OCI-LY7 (cell line): ENCODE results near the gene FOXR1. TPM values are rescaled to one million over a fixed set of nuclear protein-coding genes. Genes with fewer than 3 reads are reported as not detected.
"Not testable (repeated sequence)": the region's sequence is repeated elsewhere in the genome, so short reads cannot be mapped to it uniquely, and the experiment has no call there.

Experiments
- BruUV-seq: library from RNA; stranded (reverse); fragments of 400-500 nt; replicated peaks from 2 replicates; lab custom pipeline; 2021; lab: Mats Ljungman, UMichigan
- CTCF ChIA-PET: fragments of 300-600 bp; sonication (Branson Sonifier 250); formaldehyde crosslinking; loops from one replicate; lab custom pipeline; 2022; ENCODE audit warnings: antibody characterized with exemption; ENCODE audit not compliant: unreplicated experiment; lab: Charles Lee
- POLR2A ChIA-PET: fragments of 300-600 bp; sonication (Branson Sonifier 250); formaldehyde crosslinking; loops from one replicate; lab custom pipeline; 2022; ENCODE audit warnings: antibody characterized with exemption; lab: Charles Lee
- DNase-seq: peaks from one replicate; pipeline ENCODE4 v3.0.0-alpha.2; 2015; ENCODE audit warnings: low spot score
- H2AFZ ChIP-seq: fragments of 200-600 bp; sonication (generic), shearing (Covaris generic); 2 replicates; pipeline ENCODE4 v1.6.1; 2014; ENCODE audit warnings: mild to moderate bottlenecking, antibody characterized with exemption, low read length, moderate library complexity
- H3K27ac ChIP-seq: fragments of 200-600 bp; sonication (generic); 2 replicates; pipeline ENCODE4 v1.5.1; 2014; ENCODE audit warnings: mixed run types, low read depth, mild to moderate bottlenecking, moderate library complexity, low read length, inconsistent platforms; ENCODE audit not compliant: poor library complexity, severe bottlenecking
- H3K36me3 ChIP-seq: fragments of 200-600 bp; sonication (generic); 2 replicates; pipeline ENCODE4 v1.6.1; 2014; ENCODE audit warnings: mild to moderate bottlenecking, antibody characterized with exemption, low read length, moderate library complexity, mixed read lengths; ENCODE audit not compliant: insufficient read depth
- H3K4me1 ChIP-seq: fragments of 200-600 bp; sonication (generic); 2 replicates; pipeline ENCODE4 v1.5.1; 2014; ENCODE audit warnings: mild to moderate bottlenecking, low read length; ENCODE audit not compliant: insufficient read depth, poor library complexity, severe bottlenecking
- H3K4me2 ChIP-seq: fragments of 200-600 bp; sonication (generic); 2 replicates; pipeline ENCODE4 v1.6.1; 2014; ENCODE audit warnings: mild to moderate bottlenecking, low read length
- H3K4me3 ChIP-seq: fragments of 200-600 bp; sonication (generic); 2 replicates; pipeline ENCODE4 v1.5.1; 2014; ENCODE audit warnings: mild to moderate bottlenecking, low read depth, low read length; ENCODE audit not compliant: poor library complexity, severe bottlenecking
- H3K79me2 ChIP-seq: fragments of 200-600 bp; sonication (generic); 2 replicates; pipeline ENCODE4 v1.6.1; 2016; ENCODE audit warnings: low read depth, mild to moderate bottlenecking, low read length, moderate library complexity, mixed read lengths; ENCODE audit not compliant: insufficient read depth
- H3K9me2 ChIP-seq: fragments of 200-600 bp; sonication (generic); 2 replicates; pipeline ENCODE4 v1.6.1; 2016; ENCODE audit warnings: mild to moderate bottlenecking, low read length, mixed read lengths; ENCODE audit not compliant: insufficient read depth
- H3K9me3 ChIP-seq: fragments of 200-600 bp; sonication (generic); 2 replicates; pipeline ENCODE4 v1.6.1; 2014; ENCODE audit warnings: mild to moderate bottlenecking, mixed run types, low read length, mixed read lengths
- H4K20me1 ChIP-seq: fragments of 200-600 bp; sonication (generic); 2 replicates; pipeline ENCODE4 v1.6.1; 2014; ENCODE audit warnings: mild to moderate bottlenecking, antibody characterized with exemption, low read length, moderate library complexity, mixed read lengths; ENCODE audit not compliant: insufficient read depth
- EZH2phosphoT487 ChIP-seq: fragments of 200-600 bp; sonication (generic); IDR thresholded peaks from 2 replicates; pipeline ENCODE4 v1.6.1; 2018; ENCODE audit warnings: low read depth, borderline replicate concordance, mild to moderate bottlenecking, mixed run types, antibody characterized with exemption, low read length, moderate library complexity, mixed read lengths
- intact Hi-C: fragments of 100-400 bp; cut with micrococcal nuclease; formaldehyde crosslinking; loops from one replicate; pipeline ENCODE4 v1.10.0; 2022; ENCODE audit not compliant: unreplicated experiment
- total RNA-seq, 2 experiments: library from RNA; depleted of rRNA in 1 of 2; stranded (reverse); fragments of >200 nt in 1 of 2; shearing (Covaris generic) in 1 of 2; gene quantifications; 2 replicates each; pipeline ENCODE4 v1.2.3, GENCODE V29; 2014 to 2022
- TF ChIP-seq, protein P1 (sequence below): fragments of 200-600 bp; sonication (generic); conservative IDR thresholded peaks from 2 replicates; pipeline ENCODE4 v1.5.1; 2014; ENCODE audit warnings: mild to moderate bottlenecking, antibody characterized with exemption, low read length, moderate library complexity, mixed read lengths

FOXR1 gene
- total RNA-seq, 2 experiments from 2014 or later: not detected

GRCh38 chr11:118958577-118958976 is 13.0 kb upstream of the FOXR1 start:
- ChIA-PET CTCF (no interaction called here), POLR2A (no interaction called here)
- TF ChIP-seq EZH2phosphoT487: no peak
- TF ChIP-seq, protein P1, sequence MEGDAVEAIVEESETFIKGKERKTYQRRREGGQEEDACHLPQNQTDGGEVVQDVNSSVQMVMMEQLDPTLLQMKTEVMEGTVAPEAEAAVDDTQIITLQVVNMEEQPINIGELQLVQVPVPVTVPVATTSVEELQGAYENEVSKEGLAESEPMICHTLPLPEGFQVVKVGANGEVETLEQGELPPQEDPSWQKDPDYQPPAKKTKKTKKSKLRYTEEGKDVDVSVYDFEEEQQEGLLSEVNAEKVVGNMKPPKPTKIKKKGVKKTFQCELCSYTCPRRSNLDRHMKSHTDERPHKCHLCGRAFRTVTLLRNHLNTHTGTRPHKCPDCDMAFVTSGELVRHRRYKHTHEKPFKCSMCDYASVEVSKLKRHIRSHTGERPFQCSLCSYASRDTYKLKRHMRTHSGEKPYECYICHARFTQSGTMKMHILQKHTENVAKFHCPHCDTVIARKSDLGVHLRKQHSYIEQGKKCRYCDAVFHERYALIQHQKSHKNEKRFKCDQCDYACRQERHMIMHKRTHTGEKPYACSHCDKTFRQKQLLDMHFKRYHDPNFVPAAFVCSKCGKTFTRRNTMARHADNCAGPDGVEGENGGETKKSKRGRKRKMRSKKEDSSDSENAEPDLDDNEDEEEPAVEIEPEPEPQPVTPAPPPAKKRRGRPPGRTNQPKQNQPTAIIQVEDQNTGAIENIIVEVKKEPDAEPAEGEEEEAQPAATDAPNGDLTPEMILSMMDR: no peak

DNA sequence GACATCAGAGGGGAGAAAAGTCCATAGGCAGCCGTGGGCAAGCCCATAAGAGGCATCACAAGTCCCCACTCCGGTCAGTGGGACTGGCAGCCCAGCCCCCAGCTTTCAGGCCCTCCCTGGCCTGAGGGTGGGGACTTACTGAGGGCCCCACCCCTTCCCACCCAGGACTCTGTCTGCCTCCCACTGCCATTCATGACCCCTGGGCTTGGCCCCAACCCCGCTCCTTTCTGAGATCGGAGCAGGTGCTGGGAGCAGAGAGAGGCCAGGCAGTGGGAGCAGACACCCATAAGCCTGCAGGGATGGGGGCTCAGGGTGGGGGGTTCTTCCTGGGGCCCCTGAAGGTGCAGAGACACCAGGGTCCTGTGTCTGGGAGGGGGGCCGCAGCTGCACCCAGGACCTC is 10.4 kb upstream of the FOXR1 start:
- no peaks in the 10 kb centered on the region for H3K9me3 ChIP-seq
- H3K4me3 ChIP-seq: no peak overlapping the region
- no peaks in the 10 kb centered on the region for H3K36me3 ChIP-seq
- H2AFZ ChIP-seq: no peak overlapping the region
- ChIA-PET POLR2A (interaction anchor here (0.6 kb wide), 1 partner anchor 25 kb away, joined by 5 read pairs; no protein-coding TSS in a partner anchor), CTCF (no interaction called here)
- H3K79me2 ChIP-seq: no peaks in the 10 kb centered on the region
- DNase-seq: no peak
- no peak overlapping the region for H3K27ac ChIP-seq
- no peak for TF ChIP-seq EZH2phosphoT487
- TF ChIP-seq, protein P1: no peak
- H3K9me2 ChIP-seq: no peaks in the 10 kb centered on the region
- no peak overlapping the region for H3K4me2 ChIP-seq
- no peaks in the 10 kb centered on the region for H4K20me1 ChIP-seq
- intact Hi-C loops: no loop called here
- H3K4me1 ChIP-seq: no peaks in the 10 kb centered on the region
- BruUV-seq: no TSS peak

More at GRCh38 chr11:118958577-118958976, 13.0 kb upstream of the FOXR1 start:
- no peaks in the 10 kb centered on the region for H3K79me2 ChIP-seq
- H3K4me3 ChIP-seq: no peak overlapping the region
- DNase-seq: no peak
- no peak overlapping the region for H3K27ac ChIP-seq
- H3K36me3 ChIP-seq: no peaks in the 10 kb centered on the region
- H3K4me2 ChIP-seq: no peak overlapping the region
- H3K4me1 ChIP-seq: no peaks in the 10 kb centered on the region
- no peak overlapping the region for H2AFZ ChIP-seq
- intact Hi-C loops: no loop called here
- BruUV-seq: no TSS peak
- no peaks in the 10 kb centered on the region for H3K9me2 ChIP-seq
- no peaks in the 10 kb centered on the region for H3K9me3 ChIP-seq
- no peaks in the 10 kb centered on the region for H4K20me1 ChIP-seq

GRCh38 chr11:118961591-118961990 is 10.0 kb upstream of the FOXR1 start:
- Histone ChIP-seq H2AFZ (no peak overlapping the region), H3K9me2 (no peaks in the 10 kb centered on the region), H3K4me1 (no peaks in the 10 kb centered on the region), H4K20me1 (no peaks in the 10 kb centered on the region), H3K36me3 (no peaks in the 10 kb centered on the region), H3K4me2 (no peak overlapping the region), H3K4me3 (no peak overlapping the region), H3K9me3 (no peaks in the 10 kb centered on the region), H3K27ac (no peak overlapping the region), H3K79me2 (no peaks in the 10 kb centered on the region)
- CTCF ChIA-PET: no interaction called here
- intact Hi-C loops: no loop called here
- POLR2A ChIA-PET: interaction anchor here (0.6 kb wide), 1 partner anchor 54 kb away, joined by 3 read pairs; no protein-coding TSS in a partner anchor
- DNase-seq: no peak
- TF ChIP-seq, protein P1: no peak
- no peak for TF ChIP-seq EZH2phosphoT487
- no TSS peak for BruUV-seq

- H2AFZ ChIP-seq, H3K4me1 ChIP-seq, BruUV-seq, H3K4me2 ChIP-seq, CTCF ChIA-PET, H3K27ac ChIP-seq, DNase-seq, H3K9me2 ChIP-seq, H3K36me3 ChIP-seq, H3K4me3 ChIP-seq, POLR2A ChIA-PET, H3K79me2 ChIP-seq, H4K20me1 ChIP-seq, H3K9me3 ChIP-seq, intact Hi-C loops: not testable (repeated sequence)
These were observed 2.1 kb upstream of the FOXR1 start for GRCh38 chr11:118969508-118969907.
